Transverse colon (tissue), 4 donors: ENCODE results near the gene CLEC4M.

Experiments
- POLR2A ChIP-seq: fragments of 450-650 bp; IDR thresholded peaks from one replicate; pipeline ENCODE4 v1.6.1; 2016; ENCODE audit warnings: antibody characterized with exemption, mild to moderate bottlenecking, moderate library complexity
- POLR2AphosphoS5 ChIP-seq, 3 donors: sonication (generic); formaldehyde crosslinking; IDR thresholded peaks; one replicate each; pipeline ENCODE4 v1.6.1; 2016; ENCODE audit warnings: antibody characterized with exemption in 3 of 3
- TF ChIP-seq, protein P1 (sequence below), 5 experiments: fragments of 200-600 bp in 3 of 5; fragments of 450-650 bp in 2 of 5; sonication (generic) in 3 of 5; IDR thresholded peaks; 1 replicate in 2 of 5; 2 replicates in 3 of 5; pipeline ENCODE4 v1.5.1; 2016 to 2017; ENCODE audit warnings: antibody characterized with exemption in 5 of 5, inconsistent platforms in 3 of 5, mild to moderate bottlenecking in 2 of 5, moderate library complexity in 1 of 5

DNA sequence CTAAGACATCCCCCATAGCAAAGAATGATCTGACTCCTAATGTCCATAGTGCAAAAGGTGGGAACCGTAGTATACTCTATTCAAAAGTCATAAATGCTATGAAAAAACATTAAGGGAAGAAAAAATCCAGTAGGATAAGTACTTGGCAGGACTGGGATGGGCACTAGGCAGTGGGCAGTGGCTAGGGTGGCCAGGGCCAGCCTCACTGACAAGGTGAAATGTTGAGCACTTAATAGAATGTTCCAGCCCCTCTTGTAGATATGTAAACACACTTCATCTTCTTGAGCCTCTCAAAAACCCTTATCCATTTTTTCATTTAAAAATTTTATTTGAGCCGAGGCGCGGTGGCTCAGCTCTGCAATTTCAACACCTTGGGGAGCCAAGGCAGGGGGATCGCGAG lies 29.7 kb upstream of the CLEC4M start:
- TF ChIP-seq, protein P1, sequence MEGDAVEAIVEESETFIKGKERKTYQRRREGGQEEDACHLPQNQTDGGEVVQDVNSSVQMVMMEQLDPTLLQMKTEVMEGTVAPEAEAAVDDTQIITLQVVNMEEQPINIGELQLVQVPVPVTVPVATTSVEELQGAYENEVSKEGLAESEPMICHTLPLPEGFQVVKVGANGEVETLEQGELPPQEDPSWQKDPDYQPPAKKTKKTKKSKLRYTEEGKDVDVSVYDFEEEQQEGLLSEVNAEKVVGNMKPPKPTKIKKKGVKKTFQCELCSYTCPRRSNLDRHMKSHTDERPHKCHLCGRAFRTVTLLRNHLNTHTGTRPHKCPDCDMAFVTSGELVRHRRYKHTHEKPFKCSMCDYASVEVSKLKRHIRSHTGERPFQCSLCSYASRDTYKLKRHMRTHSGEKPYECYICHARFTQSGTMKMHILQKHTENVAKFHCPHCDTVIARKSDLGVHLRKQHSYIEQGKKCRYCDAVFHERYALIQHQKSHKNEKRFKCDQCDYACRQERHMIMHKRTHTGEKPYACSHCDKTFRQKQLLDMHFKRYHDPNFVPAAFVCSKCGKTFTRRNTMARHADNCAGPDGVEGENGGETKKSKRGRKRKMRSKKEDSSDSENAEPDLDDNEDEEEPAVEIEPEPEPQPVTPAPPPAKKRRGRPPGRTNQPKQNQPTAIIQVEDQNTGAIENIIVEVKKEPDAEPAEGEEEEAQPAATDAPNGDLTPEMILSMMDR (IDR thresholded peaks at IDR 0.05), result no peak
- TF ChIP-seq POLR2AphosphoS5 (IDR thresholded peaks at IDR 0.05), result no peak
- TF ChIP-seq POLR2A, result no peak
